Natural killer cell (primary cell): ENCODE results near the gene RDM1. TPM values are rescaled to one million over a fixed set of nuclear protein-coding genes. Genes with fewer than 3 reads are reported as not detected.
A peak's percentile ranks its signal among the peaks of the same experiment; 100 is the strongest.

Experiments
- ATAC-seq, 3 donors: fragments of 150-1000 bp in 2 of 3; fragments of 200-7000 bp in 1 of 3; cut with Tn5 transposase; 1 replicate in 1 of 3; 2 replicates in 2 of 3; pipeline ENCODE4 v1.10.0; 2021; ENCODE audit warnings: mild to moderate bottlenecking in 2 of 3, moderate library complexity in 2 of 3
- DNase-seq, 2 donors: peaks; one replicate each; pipeline versions ENCODE4 v3.0.0 to v3.0.0-alpha.2; 2013 to 2021; ENCODE audit warnings: mixed read lengths in 1 of 2
- H3K27ac ChIP-seq: one replicate; pipeline ENCODE4 v1.5.1; 2013; ENCODE audit warnings: mild to moderate bottlenecking, low read length
- H3K27me3 ChIP-seq: one replicate; pipeline ENCODE4 v1.6.1; 2013; ENCODE audit warnings: low read length; ENCODE audit not compliant: control insufficient read depth, insufficient read depth
- H3K36me3 ChIP-seq: one replicate; pipeline ENCODE4 v1.6.1; 2013; ENCODE audit warnings: low read length; ENCODE audit not compliant: control insufficient read depth, insufficient read depth
- H3K4me1 ChIP-seq: one replicate; pipeline ENCODE4 v1.6.1; 2013; ENCODE audit warnings: low read length; ENCODE audit not compliant: control insufficient read depth, insufficient read depth
- H3K4me3 ChIP-seq: one replicate; pipeline ENCODE4 v1.5.1; 2013; ENCODE audit warnings: low read length
- H3K9me3 ChIP-seq: one replicate; pipeline ENCODE4 v1.6.1; 2013; ENCODE audit warnings: low read length; ENCODE audit not compliant: control insufficient read depth, insufficient read depth
- H3K27ac Mint-ChIP-seq, 2 donors: one replicate each; pipeline ENCODE4 v1.8.0; 2022; ENCODE audit warnings: mild to moderate bottlenecking in 2 of 2, mixed read lengths in 2 of 2, moderate library complexity in 1 of 2
- H3K27me3 Mint-ChIP-seq, 2 donors: one replicate each; pipeline ENCODE4 v1.8.0; 2022; ENCODE audit warnings: low read depth in 2 of 2, mixed read lengths in 2 of 2
- H3K36me3 Mint-ChIP-seq: one replicate; pipeline ENCODE4 v1.8.0; 2022; ENCODE audit warnings: mixed read lengths
- H3K4me1 Mint-ChIP-seq, 2 donors: one replicate each; pipeline ENCODE4 v1.8.0; 2022; ENCODE audit warnings: mixed read lengths in 2 of 2
- H3K4me3 Mint-ChIP-seq: one replicate; pipeline ENCODE4 v1.8.0; 2022; ENCODE audit warnings: mild to moderate bottlenecking, moderate library complexity, mixed read lengths
- H3K9me3 Mint-ChIP-seq, 2 donors: one replicate each; pipeline ENCODE4 v1.8.0; 2022; ENCODE audit warnings: mixed read lengths in 2 of 2
- CTCF ChIP-seq: fragments of 200-600 bp; IDR thresholded peaks from one replicate; pipeline ENCODE4 v1.8.0; 2022; ENCODE audit warnings: antibody characterized with exemption
- WGBS: methylation state at CpG from one replicate; pipeline ENCODE4 v1.1.7; 2013; ENCODE audit warnings: missing lambda C conversion rate; ENCODE audit not compliant: insufficient coverage; 5-methylcytosine and 5-hydroxymethylcytosine counted together
- intact Hi-C: fragments of 100-400 bp; cut with micrococcal nuclease; formaldehyde crosslinking; loops from one replicate; pipeline ENCODE4 v1.14.2; 2022
- total RNA-seq, 4 donors: library from RNA; stranded (reverse); fragments of 120-200 nt in 1 of 4; gene quantifications; one replicate each; pipeline versions ENCODE4 v1.2.3 to v1.2.4, GENCODE V29; 2013 to 2022

The RDM1 gene
- total RNA-seq, 3 donors from 2014 or later (not counting 1 experiment from before 2014, with no cell fraction given) = 0.48 to 1.00 (median 0.61) TPM

- Histone ChIP-seq H3K27ac (no peak overlapping the region), H3K27me3 (no peaks in the 10 kb centered on the region), H3K36me3 (no peaks in the 10 kb centered on the region), H3K4me3 (no peak overlapping the region), H3K9me3 (no peaks in the 10 kb centered on the region), H3K4me1 (peaks cover 8% of the 10 kb centered on the region)
- H3K27ac Mint-ChIP-seq = no peak overlapping the region
- no peak for DNase-seq
- no peaks in the 10 kb centered on the region for H3K9me3 Mint-ChIP-seq
- peaks cover 10 to 11% of the 10 kb centered on the region in 2 donors for H3K4me1 Mint-ChIP-seq
- no peaks in the 10 kb centered on the region for H3K36me3 Mint-ChIP-seq
- ATAC-seq = no peak
- H3K4me3 Mint-ChIP-seq = no peak overlapping the region
- no peak for TF ChIP-seq CTCF
- intact Hi-C loops = no loop called here
- 91% methylated on average over 7 of the region's 7 CpGs for WGBS
- H3K27me3 Mint-ChIP-seq = no peaks in the 10 kb centered on the region
Observed at GRCh38 chr17:35965272-35965671, 34.7 kb upstream of the RDM1 start.

- ATAC-seq = no peak
- no peaks in the 10 kb centered on the region for H3K27me3 ChIP-seq
- DNase-seq = no peak
- H3K9me3 ChIP-seq = no peaks in the 10 kb centered on the region
- WGBS = 78% methylated on average over 5 of the region's 6 CpGs
- no peaks in the 10 kb centered on the region for H3K36me3 ChIP-seq
- H3K4me3 ChIP-seq = no peak overlapping the region
- intact Hi-C loops = no loop called here
- Mint-ChIP-seq H3K27me3 (no peaks in the 10 kb centered on the region), H3K27ac (no peak overlapping the region), H3K4me3 (no peak overlapping the region), H3K9me3 (no peaks in the 10 kb centered on the region), H3K4me1 (peaks cover 0 to under 1% of the 10 kb centered on the region in 2 donors), H3K36me3 (no peaks in the 10 kb centered on the region)
- H3K4me1 ChIP-seq = no peaks in the 10 kb centered on the region
- TF ChIP-seq CTCF = no peak
- no peak overlapping the region for H3K27ac ChIP-seq
Observed at GRCh38 chr17:35963663-35964062, 33.1 kb upstream of the RDM1 start.

GRCh38 chr17:35953720-35954119 is 23.1 kb upstream of the RDM1 start:
- no peaks in the 10 kb centered on the region for H3K4me1 ChIP-seq
- ATAC-seq (no peak), DNase-seq (no peak)
- peaks cover 6 to 16% of the 10 kb centered on the region in 2 donors for H3K4me1 Mint-ChIP-seq
- no peaks in the 10 kb centered on the region for H3K27me3 Mint-ChIP-seq
- H3K4me3 Mint-ChIP-seq = no peak overlapping the region
- no peak overlapping the region for H3K4me3 ChIP-seq
- no peak for TF ChIP-seq CTCF
- H3K27ac Mint-ChIP-seq = no peak overlapping the region
- no peaks in the 10 kb centered on the region for H3K27me3 ChIP-seq
- H3K36me3 ChIP-seq = no peaks in the 10 kb centered on the region
- H3K9me3 ChIP-seq = no peaks in the 10 kb centered on the region
- peaks cover 0 to 2% of the 10 kb centered on the region in 2 donors for H3K9me3 Mint-ChIP-seq
- no peak overlapping the region for H3K27ac ChIP-seq
- intact Hi-C loops = no loop called here
- H3K36me3 Mint-ChIP-seq = no peaks in the 10 kb centered on the region
- 69% methylated on average over 6 of the region's 7 CpGs for WGBS

- no peak overlapping the region for H3K4me3 ChIP-seq
- Mint-ChIP-seq H3K27ac (peak overlapping the region in 1 of 2 donors; percentile 38), H3K9me3 (no peaks in the 10 kb centered on the region), H3K4me3 (no peak overlapping the region), H3K36me3 (no peaks in the 10 kb centered on the region), H3K27me3 (no peaks in the 10 kb centered on the region), H3K4me1 (peaks cover 0 to 12% of the 10 kb centered on the region in 2 donors)
- intact Hi-C loops = no loop called here
- H3K4me1 ChIP-seq = peaks cover 10% of the 10 kb centered on the region
- TF ChIP-seq CTCF = no peak
- DNase-seq (no peak), ATAC-seq (no peak)
- H3K27me3 ChIP-seq = no peaks in the 10 kb centered on the region
- H3K27ac ChIP-seq = no peak overlapping the region
- H3K36me3 ChIP-seq = no peaks in the 10 kb centered on the region
- WGBS = 90% methylated on average over 3 of the region's 3 CpGs
- H3K9me3 ChIP-seq = no peaks in the 10 kb centered on the region
Observed at GRCh38 chr17:35949401-35949800, 18.8 kb upstream of the RDM1 start.
